Thoracic aorta (tissue), 2 donors: ENCODE measurements around the gene EVI5L. TPM values are rescaled to one million over a fixed set of nuclear protein-coding genes. Genes with fewer than 3 reads are reported as not detected.
"Not testable (repeated sequence)": the region's sequence is repeated elsewhere in the genome, so short reads cannot be mapped to it uniquely, and the experiment has no call there.

Experiments used
- ATAC-seq: fragments of 150-250 bp; one replicate; pipeline ENCODE4 v1.8.0; 2017; ENCODE audit warnings: low read depth; ENCODE audit not compliant: insufficient number of reproducible peaks, low FRiP score
- DNase-seq: peaks from one replicate; pipeline ENCODE4 v3.0.0-alpha.2; 2020; ENCODE audit warnings: low spot score
- H3K27ac ChIP-seq, 2 donors: fragments of 200-600 bp; sonication (generic); 1 replicate in 1 of 2; 2 replicates in 1 of 2; pipeline ENCODE4 v1.5.1; 2016; ENCODE audit warnings: mild to moderate bottlenecking in 2 of 2, moderate library complexity in 2 of 2
- H3K27me3 ChIP-seq: fragments of 200-600 bp; sonication (generic); replicated peaks from 2 replicates; pipeline ENCODE4 v1.6.0; 2016; ENCODE audit warnings: mild to moderate bottlenecking; ENCODE audit not compliant: insufficient read depth
- H3K36me3 ChIP-seq: fragments of 200-600 bp; sonication (generic); one replicate; pipeline ENCODE4 v1.5.1; 2016
- H3K4me1 ChIP-seq, 2 donors: fragments of 200-600 bp; sonication (generic); 1 replicate in 1 of 2; 2 replicates in 1 of 2; pipeline versions ENCODE4 v1.5.1 to v1.6.0; 2016; ENCODE audit warnings: low read depth in 2 of 2, mild to moderate bottlenecking in 1 of 2; ENCODE audit not compliant: control insufficient read depth in 1 of 2
- H3K4me3 ChIP-seq: fragments of 200-600 bp; sonication (generic); 2 replicates; pipeline ENCODE4 v1.5.1; 2016; ENCODE audit warnings: mild to moderate bottlenecking
- H3K9me3 ChIP-seq: fragments of 200-600 bp; sonication (generic); 2 replicates; pipeline ENCODE4 v1.5.1; 2016
- total RNA-seq, 2 donors: library from RNA; depleted of rRNA; stranded (reverse); fragments of >200 nt; gene quantifications; one replicate each; pipeline versions ENCODE4 v1.1.0 to v1.2.3, GENCODE V29; 2016
- TF ChIP-seq, protein P1 (sequence below): fragments of 200-600 bp; sonication (generic); IDR thresholded peaks from one replicate; pipeline ENCODE4 v1.5.1; 2019; ENCODE audit warnings: antibody characterized with exemption

EVI5L gene
- total RNA-seq, 2 donors from 2014 or later: 12.1 to 16.8 TPM

DNA sequence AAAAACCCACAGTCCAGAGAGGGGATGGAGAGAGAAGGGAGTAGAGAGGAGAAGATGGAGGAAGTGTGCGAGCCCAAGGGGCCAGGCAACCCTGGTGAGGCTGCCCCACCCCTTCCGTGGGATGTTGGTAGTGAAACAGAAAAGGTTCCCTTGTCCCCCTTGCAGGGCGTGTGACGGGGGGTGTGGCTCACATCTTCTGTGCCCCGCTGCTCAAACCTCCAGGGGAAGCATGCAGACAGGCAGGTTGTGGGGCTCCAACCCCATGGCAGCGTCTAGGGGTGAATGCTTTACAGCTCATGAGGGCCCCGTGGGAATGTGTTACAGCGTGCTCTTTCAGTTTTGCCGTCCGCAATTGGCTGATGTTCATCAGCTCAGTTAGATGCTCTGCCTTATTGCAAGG lies 14.7 kb upstream of the EVI5L start:
- no peak for DNase-seq
- Histone ChIP-seq H3K27ac (no peak overlapping the region), H3K36me3 (no peaks in the 10 kb centered on the region), H3K9me3 (peaks cover 17% of the 10 kb centered on the region), H3K4me3 (no peak overlapping the region), H3K27me3 (no peaks in the 10 kb centered on the region), H3K4me1 (no peaks in the 10 kb centered on the region)
- TF ChIP-seq, protein P1, sequence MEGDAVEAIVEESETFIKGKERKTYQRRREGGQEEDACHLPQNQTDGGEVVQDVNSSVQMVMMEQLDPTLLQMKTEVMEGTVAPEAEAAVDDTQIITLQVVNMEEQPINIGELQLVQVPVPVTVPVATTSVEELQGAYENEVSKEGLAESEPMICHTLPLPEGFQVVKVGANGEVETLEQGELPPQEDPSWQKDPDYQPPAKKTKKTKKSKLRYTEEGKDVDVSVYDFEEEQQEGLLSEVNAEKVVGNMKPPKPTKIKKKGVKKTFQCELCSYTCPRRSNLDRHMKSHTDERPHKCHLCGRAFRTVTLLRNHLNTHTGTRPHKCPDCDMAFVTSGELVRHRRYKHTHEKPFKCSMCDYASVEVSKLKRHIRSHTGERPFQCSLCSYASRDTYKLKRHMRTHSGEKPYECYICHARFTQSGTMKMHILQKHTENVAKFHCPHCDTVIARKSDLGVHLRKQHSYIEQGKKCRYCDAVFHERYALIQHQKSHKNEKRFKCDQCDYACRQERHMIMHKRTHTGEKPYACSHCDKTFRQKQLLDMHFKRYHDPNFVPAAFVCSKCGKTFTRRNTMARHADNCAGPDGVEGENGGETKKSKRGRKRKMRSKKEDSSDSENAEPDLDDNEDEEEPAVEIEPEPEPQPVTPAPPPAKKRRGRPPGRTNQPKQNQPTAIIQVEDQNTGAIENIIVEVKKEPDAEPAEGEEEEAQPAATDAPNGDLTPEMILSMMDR: no peak
- no peak for ATAC-seq

DNA sequence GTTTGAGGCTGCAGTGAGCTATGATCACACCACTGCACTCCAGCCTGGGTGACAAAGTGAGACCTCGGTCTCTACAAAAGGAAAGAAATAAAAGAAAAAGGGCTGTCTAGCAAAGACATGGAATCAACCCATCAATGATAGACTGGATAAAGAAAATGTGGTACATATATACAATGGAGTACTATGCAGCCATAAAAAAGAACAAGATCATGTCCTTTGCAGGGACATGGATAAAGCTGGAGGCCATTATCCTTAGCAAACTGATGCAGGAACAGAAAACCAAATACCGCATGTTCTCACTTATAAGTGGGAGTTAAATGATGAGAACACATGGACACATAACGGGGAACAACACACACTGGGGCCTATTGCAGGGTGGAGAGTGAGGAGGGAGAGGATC lies 14.0 kb upstream of the EVI5L start:
- not testable (repeated sequence) for ATAC-seq, DNase-seq, H3K27ac ChIP-seq, H3K4me3 ChIP-seq, H3K36me3 ChIP-seq, H3K4me1 ChIP-seq, H3K27me3 ChIP-seq
- H3K9me3 ChIP-seq: peaks cover 17% of the 10 kb centered on the region

DNA sequence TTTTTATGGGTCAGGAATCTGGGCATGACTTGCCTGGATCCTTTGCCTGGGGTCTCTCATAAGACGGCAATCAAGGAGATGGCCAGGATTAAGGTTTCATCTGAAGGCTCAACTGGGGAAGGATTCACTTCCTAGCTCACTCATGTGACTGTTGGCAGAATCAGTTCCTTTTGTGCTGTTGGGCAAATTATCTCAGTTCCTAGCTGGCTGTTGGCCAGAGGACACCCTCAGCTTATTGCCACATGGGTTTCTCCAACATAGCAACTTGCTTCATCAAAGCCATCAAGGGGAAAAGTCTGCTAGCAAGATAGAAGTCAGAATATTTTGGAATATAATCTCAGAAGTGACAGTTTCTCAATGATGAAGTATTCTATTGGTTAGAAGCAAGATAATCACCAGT lies 12.2 kb upstream of the EVI5L start:
- TF ChIP-seq, protein P1: no peak
- peaks cover 3% of the 10 kb centered on the region for H3K9me3 ChIP-seq
- no peaks in the 10 kb centered on the region for H3K36me3 ChIP-seq
- ATAC-seq (no peak), DNase-seq (no peak)
- H3K4me1 ChIP-seq: no peaks in the 10 kb centered on the region
- H3K27ac ChIP-seq: no peak overlapping the region
- H3K4me3 ChIP-seq: no peak overlapping the region
- no peaks in the 10 kb centered on the region for H3K27me3 ChIP-seq

DNA sequence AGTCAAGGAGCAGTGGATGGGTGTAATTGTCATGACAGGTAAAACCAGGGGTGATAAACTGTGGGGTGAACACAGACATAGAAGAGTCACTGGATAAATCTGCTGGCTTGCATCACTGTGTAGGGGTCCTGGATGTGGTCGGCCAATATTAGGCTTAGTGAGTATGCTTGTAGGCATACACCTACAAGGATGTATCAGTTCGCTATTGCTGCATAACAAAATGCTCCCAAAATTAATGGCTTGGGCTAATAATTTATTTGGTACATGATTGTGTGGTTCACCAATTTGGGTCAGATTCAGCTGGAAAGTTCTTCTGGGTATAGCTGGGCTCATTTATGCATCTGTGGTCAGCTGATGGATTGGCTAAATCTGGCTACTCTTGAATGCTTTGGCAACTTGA lies 11.2 kb upstream of the EVI5L start:
- Histone ChIP-seq H3K27me3 (no peaks in the 10 kb centered on the region), H3K9me3 (peaks cover 3% of the 10 kb centered on the region), H3K4me3 (no peak overlapping the region), H3K4me1 (no peaks in the 10 kb centered on the region), H3K36me3 (no peaks in the 10 kb centered on the region), H3K27ac (no peak overlapping the region)
- TF ChIP-seq, protein P1: no peak
- ATAC-seq: no peak
- no peak for DNase-seq

DNA sequence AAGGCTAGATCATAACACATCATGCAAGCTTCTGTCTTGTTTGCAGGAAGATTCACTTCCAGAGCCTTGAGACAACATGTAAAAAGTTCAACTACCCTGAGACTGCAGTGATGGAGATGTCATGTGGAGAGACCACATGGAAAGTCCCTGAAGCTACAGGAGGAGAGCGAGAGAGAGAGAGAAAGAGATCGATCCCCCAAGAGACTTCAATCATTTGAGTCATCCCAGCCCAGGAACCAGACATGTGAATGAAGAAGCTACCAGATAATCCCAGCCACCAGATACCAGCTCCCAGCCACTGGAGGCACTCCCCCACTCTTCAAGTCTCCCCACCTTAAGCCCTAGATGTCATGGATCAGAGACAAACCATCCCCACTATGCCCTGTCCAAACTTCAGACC lies 10.7 kb upstream of the EVI5L start:
- H3K9me3 ChIP-seq: peaks cover 3% of the 10 kb centered on the region
- H3K27me3 ChIP-seq: no peaks in the 10 kb centered on the region
- TF ChIP-seq, protein P1: no peak
- no peaks in the 10 kb centered on the region for H3K4me1 ChIP-seq
- no peak for DNase-seq
- H3K36me3 ChIP-seq: no peaks in the 10 kb centered on the region
- ATAC-seq: no peak
- H3K4me3 ChIP-seq: no peak overlapping the region
- no peak overlapping the region for H3K27ac ChIP-seq

DNA sequence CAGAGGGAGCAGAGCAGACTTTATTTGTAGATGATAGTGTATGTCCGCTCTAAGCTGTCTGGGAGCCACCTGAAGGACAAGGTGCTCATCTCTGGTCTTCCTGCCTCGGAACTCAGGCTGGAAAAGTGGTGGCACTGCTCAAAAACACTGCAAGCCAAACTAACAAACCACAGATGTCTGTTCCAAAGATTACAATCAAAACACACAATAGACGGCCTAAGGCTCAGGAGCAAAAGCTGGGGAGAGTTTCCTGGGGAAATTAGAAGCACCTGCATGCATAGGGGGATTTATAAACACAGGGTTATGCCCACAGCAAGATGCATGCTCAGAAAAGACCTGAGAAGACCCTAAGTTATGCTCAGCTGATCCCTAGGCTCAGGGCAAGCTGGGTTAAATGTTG lies 9.4 kb upstream of the EVI5L start:
- no peak for ATAC-seq
- H3K27me3 ChIP-seq: no peaks in the 10 kb centered on the region
- H3K4me1 ChIP-seq: no peaks in the 10 kb centered on the region

More for the DNA sequence above, 9.4 kb upstream of the EVI5L start:
- no peak for DNase-seq
- Histone ChIP-seq H3K9me3 (peaks cover 3% of the 10 kb centered on the region), H3K4me3 (no peak overlapping the region), H3K36me3 (no peaks in the 10 kb centered on the region), H3K27ac (no peak overlapping the region)
- TF ChIP-seq, protein P1: no peak
